K562 (cell line): Measurements from ENCODE around the gene IL13. TPM values are rescaled to one million over a fixed set of nuclear protein-coding genes. Genes with fewer than 3 reads are reported as not detected.

Experiments used
- ARID1B ChIP-seq: fragments of 450-650 bp; IDR thresholded peaks from 2 replicates; pipeline ENCODE4 v1.6.1; 2016; ENCODE audit warnings: antibody characterized with exemption, mild to moderate bottlenecking, inconsistent platforms
- ATF3 ChIP-seq, 2 experiments: fragments of 450-650 bp in 1 of 2; sonication (generic) in 1 of 2; formaldehyde crosslinking in 1 of 2; IDR thresholded peaks in 1 of 2; conservative IDR thresholded peaks in 1 of 2; 2 replicates each; pipeline versions ENCODE4 v1.6.1 to v1.8.1; 2016 to 2023; ENCODE audit warnings: mild to moderate bottlenecking in 2 of 2, moderate library complexity in 2 of 2, inconsistent platforms in 1 of 2, missing genetic modification reagents in 1 of 2
- CTBP1 ChIP-seq: fragments of 450-650 bp; IDR thresholded peaks from 2 replicates; pipeline ENCODE4 v1.6.1; 2016; ENCODE audit warnings: borderline replicate concordance
- E2F3 ChIP-seq: fragments of 250-450 bp; sonication (Bioruptor Pico); IDR thresholded peaks from 2 replicates; pipeline ENCODE4 v1.4.0; 2020; ENCODE audit warnings: mild to moderate bottlenecking
- EGR1 ChIP-seq: fragments of 450-650 bp; conservative IDR thresholded peaks from 2 replicates; pipeline ENCODE4 v1.6.1; 2017; ENCODE audit warnings: mild to moderate bottlenecking
- GTF2A2 ChIP-seq: IDR thresholded peaks from 2 replicates; pipeline ENCODE4 v1.6.1; 2016; ENCODE audit warnings: mild to moderate bottlenecking, missing genetic modification characterization, missing compliant biosample characterization
- HDAC2 ChIP-seq: fragments of 450-650 bp; IDR thresholded peaks from 2 replicates; pipeline ENCODE4 v1.6.1; 2016; ENCODE audit warnings: mild to moderate bottlenecking
- KDM4B ChIP-seq, 2 experiments: fragments of 450-650 bp in 1 of 2; sonication (generic) in 1 of 2; IDR thresholded peaks; 2 replicates each; pipeline ENCODE4 v1.6.1; 2016 to 2017; ENCODE audit warnings: borderline replicate concordance in 2 of 2, antibody characterized with exemption in 1 of 2, low read depth in 1 of 2, mild to moderate bottlenecking in 1 of 2
- MCM3 ChIP-seq: fragments of 450-650 bp; IDR thresholded peaks from 2 replicates; pipeline ENCODE4 v1.6.1; 2016
- MEF2D ChIP-seq: conservative IDR thresholded peaks from 2 replicates; pipeline ENCODE4 v1.6.1; 2016; ENCODE audit warnings: low read depth, missing genetic modification characterization, missing compliant biosample characterization
- MNT ChIP-seq, 2 experiments: fragments of 450-650 bp; conservative IDR thresholded peaks; 2 replicates each; pipeline ENCODE4 v1.6.1; 2017; ENCODE audit warnings: mild to moderate bottlenecking in 2 of 2, moderate library complexity in 2 of 2
- NR2C1 ChIP-seq, 2 experiments: fragments of 450-650 bp; IDR thresholded peaks; 2 replicates each; pipeline ENCODE4 v1.6.1; 2017; ENCODE audit warnings: mild to moderate bottlenecking in 2 of 2, antibody characterized with exemption in 1 of 2, inconsistent platforms in 1 of 2, missing compliant biosample characterization in 1 of 2, missing genetic modification characterization in 1 of 2
- NR4A1 ChIP-seq, 2 experiments: fragments of 250-450 bp in 1 of 2; fragments of 450-650 bp in 1 of 2; sonication (Bioruptor Pico) in 1 of 2; IDR thresholded peaks; 2 replicates each; pipeline versions ENCODE4 v1.4.0 to v1.6.1; 2016 to 2020; ENCODE audit warnings: mild to moderate bottlenecking in 2 of 2, missing compliant biosample characterization in 1 of 2, missing genetic modification characterization in 1 of 2, moderate library complexity in 1 of 2
- TCF7L2 ChIP-seq: fragments of 150-350 bp; IDR thresholded peaks from 2 replicates; pipeline ENCODE4 v1.6.1; 2016; ENCODE audit warnings: low read depth, mild to moderate bottlenecking, low read length, moderate library complexity
- TFAP4 ChIP-seq: sonication (generic); formaldehyde crosslinking; IDR thresholded peaks from 2 replicates; pipeline ENCODE4 v1.8.0; 2022; ENCODE audit warnings: missing genetic modification reagents, mild to moderate bottlenecking, moderate library complexity, borderline replicate concordance
- ZNF280B ChIP-seq: fragments of 250-450 bp; sonication (Bioruptor Pico); IDR thresholded peaks from 2 replicates; pipeline ENCODE4 v1.5.1; 2021; ENCODE audit warnings: mild to moderate bottlenecking
- ZNF354B ChIP-seq: fragments of 250-450 bp; sonication (Bioruptor Pico); IDR thresholded peaks from 2 replicates; pipeline ENCODE4 v1.4.0; 2020
- ZNF384 ChIP-seq: IDR thresholded peaks from 2 replicates; pipeline ENCODE4 v1.6.1; 2012; ENCODE audit warnings: low read depth, low read length, improper control_type of control experiment
- ZNF436 ChIP-seq: fragments of 250-450, 450-650 bp; sonication (Bioruptor Pico); formaldehyde crosslinking; IDR thresholded peaks from 2 replicates; pipeline ENCODE4 v1.7.0; 2020; ENCODE audit warnings: mild to moderate bottlenecking
- ZNF444 ChIP-seq: fragments of 250-450 bp; sonication (Bioruptor Pico); IDR thresholded peaks from 2 replicates; pipeline ENCODE4 v1.4.0; 2020; ENCODE audit warnings: mild to moderate bottlenecking, moderate library complexity
- ZNF766 ChIP-seq: fragments of 200-800 bp; sonication (Bioruptor generic); conservative IDR thresholded peaks from 2 replicates; pipeline ENCODE4 v1.6.1; 2016; ENCODE audit warnings: missing genetic modification characterization, missing compliant biosample characterization
- polyA plus RNA-seq, 8 experiments: library from polyadenylated mRNA; depleted of rRNA in 4 of 8; stranded (reverse) in 5 of 8; unstranded in 3 of 8; fragments of >200 nt; fragmentation: Nextera tagmentation in 2 of 8; fragmentation: Illumina TruSeq in 1 of 8; extraction: Ambion mirVana in 2 of 8; extraction: Trizol in 1 of 8; gene quantifications; 2 replicates each; pipeline versions ENCODE4 v1.2.1 to v1.2.3, GENCODE V29; 2011 to 2014; ENCODE audit warnings: inconsistent platforms in 1 of 8, missing spikeins in 1 of 8
- total RNA-seq, 7 experiments: library from RNA; depleted of rRNA in 6 of 7; stranded (reverse); fragments of >200 nt in 6 of 7; fragmentation: Illumina TruSeq in 2 of 7; extraction: Trizol in 2 of 7; gene quantifications; 2 replicates each; pipeline versions ENCODE4 v1.2.1 to v1.2.3, GENCODE V29; 2011 to 2021; ENCODE audit warnings: low replicate concordance in 1 of 7
- TF ChIP-seq, protein P1 (sequence below): fragments of 450-650 bp; IDR thresholded peaks from one replicate; pipeline ENCODE4 v1.6.1; 2018; ENCODE audit warnings: mild to moderate bottlenecking, moderate library complexity; ENCODE audit not compliant: partially characterized antibody

Gene IL13
- total and polyA plus RNA-seq, 9 of the 15 experiments (the other 6 are each of a cell fraction or from before 2014, with no cell fraction given): not detected

DNA sequence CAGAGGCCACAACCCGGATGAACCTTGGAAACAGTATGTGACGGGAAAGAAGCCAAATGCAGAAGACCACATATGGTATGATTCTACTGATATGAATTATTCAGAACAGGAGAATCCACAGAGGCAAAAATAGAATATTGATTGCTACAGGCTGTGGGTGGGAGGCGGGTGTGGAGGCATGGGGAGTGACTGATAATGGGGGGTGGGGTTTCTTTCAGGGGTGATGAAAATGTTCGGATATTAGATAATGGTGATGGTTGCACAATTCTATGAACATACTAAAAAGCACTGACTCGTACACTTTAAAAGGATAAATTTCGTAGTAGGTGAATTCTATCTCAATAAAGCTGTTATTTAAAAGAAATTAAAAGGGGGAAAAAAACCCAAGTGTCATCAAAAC is 26.5 kb downstream of the IL13 start (continued):
- TF ChIP-seq ZNF766 (CRISPR knock-in tag) (0 out of 2 replicates have a peak, but pooled peaks have one; percentile 7), ZNF436 (CRISPR knock-in tag) (no peak), NR4A1 (CRISPR knock-in tag; IDR thresholded peaks at IDR 0.05) (no peak), NR4A1 (tag; IDR thresholded peaks at IDR 0.05) (no peak), E2F3 (no peak), MCM3 (no peak), NR2C1 (IDR thresholded peaks at IDR 0.05) (no peak), NR2C1 (tag; IDR thresholded peaks at IDR 0.05) (no peak), TCF7L2 (no peak), MNT (conservative IDR thresholded peaks at IDR 0.05) (no peak), KDM4B (IDR thresholded peaks at IDR 0.05; ENCODE audit: borderline replicate concordance in 2 of 2, low read depth in 1 of 2) (no peak), HDAC2 (0 out of 2 replicates have a peak, but pooled peaks have one; percentile 21), ZNF354B (CRISPR knock-in tag) (no peak), TFAP4 (CRISPR knock-in tag) (no peak), ARID1B (peak; percentile 87), ZNF384 (no peak), MEF2D (tag) (peak; percentile 92), EGR1 (peak; percentile 64), ATF3 (IDR thresholded peaks at IDR 0.05) (peak; percentile 35; the same call in 1 of the 2 replicates), ATF3 (CRISPR knock-in tag; conservative IDR thresholded peaks at IDR 0.05) (no peak), ZNF280B (no peak), ZNF444 (CRISPR knock-in tag) (no peak), CTBP1 (no peak), GTF2A2 (tag) (no peak)
- TF ChIP-seq, protein P1, sequence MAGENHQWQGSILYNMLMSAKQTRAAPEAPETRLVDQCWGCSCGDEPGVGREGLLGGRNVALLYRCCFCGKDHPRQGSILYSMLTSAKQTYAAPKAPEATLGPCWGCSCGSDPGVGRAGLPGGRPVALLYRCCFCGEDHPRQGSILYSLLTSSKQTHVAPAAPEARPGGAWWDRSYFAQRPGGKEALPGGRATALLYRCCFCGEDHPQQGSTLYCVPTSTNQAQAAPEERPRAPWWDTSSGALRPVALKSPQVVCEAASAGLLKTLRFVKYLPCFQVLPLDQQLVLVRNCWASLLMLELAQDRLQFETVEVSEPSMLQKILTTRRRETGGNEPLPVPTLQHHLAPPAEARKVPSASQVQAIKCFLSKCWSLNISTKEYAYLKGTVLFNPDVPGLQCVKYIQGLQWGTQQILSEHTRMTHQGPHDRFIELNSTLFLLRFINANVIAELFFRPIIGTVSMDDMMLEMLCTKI: no peak
